Endodermal cell (in vitro differentiated cells): ENCODE data around the gene STX18. TPM values are rescaled to one million over a fixed set of nuclear protein-coding genes. Genes with fewer than 3 reads are reported as not detected.

Experiments used
- DNase-seq: peaks from one replicate; pipeline ENCODE4 v3.0.0-alpha.2; 2017
- H3K27ac ChIP-seq: 2 replicates; pipeline ENCODE4 v1.5.1; 2013; ENCODE audit warnings: mild to moderate bottlenecking, low read depth, low read length, moderate library complexity
- H3K27me3 ChIP-seq: 2 replicates; pipeline ENCODE4 v1.6.1; 2013; ENCODE audit warnings: mild to moderate bottlenecking, low read length, moderate library complexity; ENCODE audit not compliant: insufficient read depth, control insufficient read depth, poor library complexity, severe bottlenecking
- H3K36me3 ChIP-seq: 2 replicates; pipeline ENCODE4 v1.7.0; 2013; ENCODE audit warnings: mild to moderate bottlenecking, low read length, moderate library complexity; ENCODE audit not compliant: control insufficient read depth, insufficient read depth
- H3K4me1 ChIP-seq: one replicate; pipeline ENCODE4 v1.7.0; 2013; ENCODE audit warnings: low read length; ENCODE audit not compliant: control insufficient read depth, insufficient read depth
- H3K4me3 ChIP-seq: 2 replicates; pipeline ENCODE4 v1.5.1; 2013; ENCODE audit warnings: mild to moderate bottlenecking, low read length, moderate library complexity
- H3K9ac ChIP-seq: 2 replicates; pipeline ENCODE4 v1.6.1; 2013; ENCODE audit warnings: mild to moderate bottlenecking, low read length, moderate library complexity; ENCODE audit not compliant: poor library complexity, severe bottlenecking; ENCODE audit errors: extremely low read depth
- H3K9me3 ChIP-seq: 2 replicates; pipeline ENCODE4 v1.6.1; 2013; ENCODE audit warnings: mild to moderate bottlenecking, low read length, moderate library complexity; ENCODE audit not compliant: control insufficient read depth
- H3K27ac Mint-ChIP-seq: 2 replicates; pipeline ENCODE4 v1.8.0; 2020; ENCODE audit warnings: mixed read lengths
- H3K27me3 Mint-ChIP-seq: 2 replicates; pipeline ENCODE4 v1.8.0; 2021; ENCODE audit warnings: mild to moderate bottlenecking, mixed read lengths; ENCODE audit not compliant: insufficient read depth
- H3K36me3 Mint-ChIP-seq: 2 replicates; pipeline ENCODE4 v1.8.0; 2020; ENCODE audit warnings: low read depth, mixed read lengths
- H3K4me1 Mint-ChIP-seq: 2 replicates; pipeline ENCODE4 v1.8.0; 2020; ENCODE audit warnings: mixed read lengths
- H3K4me3 Mint-ChIP-seq: 2 replicates; pipeline ENCODE4 v1.8.0; 2020; ENCODE audit warnings: mild to moderate bottlenecking, moderate library complexity, mixed read lengths
- H3K9me3 Mint-ChIP-seq: 2 replicates; pipeline ENCODE4 v1.8.0; 2020; ENCODE audit warnings: mild to moderate bottlenecking, mixed read lengths
- CTCF ChIP-seq: fragments of 200-600 bp; sonication (generic); conservative IDR thresholded peaks from 2 replicates; pipeline ENCODE4 v1.5.0; 2021; ENCODE audit warnings: antibody characterized with exemption, mild to moderate bottlenecking
- WGBS, 2 experiments: methylation state at CpG; one replicate each; pipeline versions ENCODE4 v1.1.5 to v1.1.7; 2013; ENCODE audit warnings: missing lambda C conversion rate in 2 of 2, mixed read lengths in 1 of 2; ENCODE audit not compliant: insufficient coverage in 1 of 2, insufficient read length in 1 of 2; 5-methylcytosine and 5-hydroxymethylcytosine counted together
- total RNA-seq, 2 donors: library from RNA; stranded (reverse); fragmentation: NEBNext Ultra II Directional in 1 of 2; extraction: Animal tissue kit (Norgen Biotek cat#: 25700) in 1 of 2; gene quantifications; 2 replicates in 1 of 2; 3 replicates in 1 of 2; pipeline ENCODE4 v1.2.1, GENCODE V29; 2021

The STX18 gene
- total RNA-seq, 2 donors from 2014 or later = 26.9 to 33.3 TPM

- Mint-ChIP-seq H3K27me3 (no peaks in the 10 kb centered on the region), H3K4me3 (no peak overlapping the region), H3K9me3 (no peaks in the 10 kb centered on the region), H3K4me1 (no peaks in the 10 kb centered on the region), H3K27ac (no peak overlapping the region), H3K36me3 (no peaks in the 10 kb centered on the region)
- H3K4me3 ChIP-seq = no peak overlapping the region
- no peaks in the 10 kb centered on the region for H3K4me1 ChIP-seq
- WGBS, 2 experiments = 17 to 21% methylated on average over 5 to 6 of the region's 6 CpGs
- peak; percentile 97 for TF ChIP-seq CTCF
- H3K27ac ChIP-seq = no peak overlapping the region
- H3K36me3 ChIP-seq = no peaks in the 10 kb centered on the region
- H3K9ac ChIP-seq = no peak overlapping the region
- H3K9me3 ChIP-seq = no peaks in the 10 kb centered on the region
- DNase-seq = peak; percentile 87
- H3K27me3 ChIP-seq = no peaks in the 10 kb centered on the region
These were observed 53.1 kb downstream of the STX18 start for GRCh38 chr4:4488405-4489404.

DNA sequence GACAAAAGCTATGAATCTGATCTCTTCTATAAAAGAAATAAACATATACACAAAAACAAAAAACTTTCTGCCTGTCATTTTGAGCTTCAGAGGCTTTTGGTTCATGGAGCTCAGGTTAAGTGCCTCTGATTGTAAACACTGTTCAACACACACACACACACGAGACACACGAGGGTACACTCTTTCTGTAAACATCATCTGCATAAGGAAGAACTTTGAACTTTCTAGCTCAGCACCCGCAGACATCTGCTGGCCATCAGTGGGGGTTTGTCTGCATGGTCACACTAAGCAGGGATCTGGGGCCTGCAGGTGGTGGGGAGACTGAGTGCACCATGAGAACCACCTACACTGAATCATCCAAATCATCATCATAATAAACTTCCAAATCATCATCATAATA is 54.9 kb downstream of the STX18 start:
- H3K9me3 Mint-ChIP-seq = no peaks in the 10 kb centered on the region
- Histone ChIP-seq H3K27me3 (no peaks in the 10 kb centered on the region), H3K4me1 (no peaks in the 10 kb centered on the region), H3K9me3 (no peaks in the 10 kb centered on the region), H3K27ac (no peak overlapping the region), H3K36me3 (no peaks in the 10 kb centered on the region), H3K4me3 (no peak overlapping the region), H3K9ac (no peak overlapping the region)
- no peak overlapping the region for H3K27ac Mint-ChIP-seq
- H3K4me1 Mint-ChIP-seq = peaks cover under 1% of the 10 kb centered on the region
- no peak for TF ChIP-seq CTCF
- DNase-seq = no peak
- no peaks in the 10 kb centered on the region for H3K27me3 Mint-ChIP-seq
- no peak overlapping the region for H3K4me3 Mint-ChIP-seq
- no peaks in the 10 kb centered on the region for H3K36me3 Mint-ChIP-seq
- WGBS, 2 experiments = 96% methylated on average over 3 of the region's 3 CpGs; no CpG with 5 or more reads in 1 of the 2 experiments

DNA sequence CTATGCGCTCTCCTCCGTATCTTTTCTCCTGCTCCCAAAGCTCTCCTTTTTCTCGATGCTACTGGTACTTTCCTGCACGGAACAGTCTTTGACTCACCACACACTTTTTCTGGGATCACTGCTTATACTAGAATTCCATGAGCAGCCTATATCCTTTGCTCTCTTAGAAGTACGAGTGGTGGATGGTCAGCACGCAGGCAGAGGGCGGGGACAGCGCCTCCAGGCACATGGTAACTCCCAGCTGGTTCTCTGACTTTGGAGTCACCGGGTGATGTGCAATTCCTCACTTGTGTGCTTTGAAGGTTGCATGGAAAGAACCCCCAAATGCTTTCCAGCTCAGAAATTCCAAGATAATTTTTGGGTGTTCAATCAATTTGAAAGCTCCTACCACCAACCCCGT is 56.0 kb downstream of the STX18 start:
- Histone ChIP-seq H3K9me3 (no peaks in the 10 kb centered on the region), H3K36me3 (no peaks in the 10 kb centered on the region), H3K27me3 (no peaks in the 10 kb centered on the region), H3K27ac (no peak overlapping the region), H3K4me3 (no peak overlapping the region), H3K4me1 (no peaks in the 10 kb centered on the region), H3K9ac (no peak overlapping the region)
- Mint-ChIP-seq H3K9me3 (no peaks in the 10 kb centered on the region), H3K27ac (no peak overlapping the region), H3K27me3 (no peaks in the 10 kb centered on the region), H3K36me3 (no peaks in the 10 kb centered on the region), H3K4me3 (no peak overlapping the region), H3K4me1 (peaks cover 11% of the 10 kb centered on the region)
- no peak for TF ChIP-seq CTCF
- no peak for DNase-seq
- 90 to 91% methylated on average over 10 of the region's 10 CpGs for WGBS, 2 experiments
